HUDEP-2 (cell line): ENCODE data around the gene RAD51C.
"Not testable (repeated sequence)": the region's sequence is repeated elsewhere in the genome, so short reads cannot be mapped to it uniquely, and the experiment has no call there.

Source experiments
- DNase-seq, 76 experiments: peaks; one replicate each; lab custom pipeline; 2025; ENCODE audit not compliant: unreplicated experiment in 76 of 76; lab: John Stamatoyannopoulos, UW

RAD51C gene

GRCh38 chr17:58680038-58680369 is 12.4 kb upstream of the RAD51C start:
- no peak for DNase-seq

DNA sequence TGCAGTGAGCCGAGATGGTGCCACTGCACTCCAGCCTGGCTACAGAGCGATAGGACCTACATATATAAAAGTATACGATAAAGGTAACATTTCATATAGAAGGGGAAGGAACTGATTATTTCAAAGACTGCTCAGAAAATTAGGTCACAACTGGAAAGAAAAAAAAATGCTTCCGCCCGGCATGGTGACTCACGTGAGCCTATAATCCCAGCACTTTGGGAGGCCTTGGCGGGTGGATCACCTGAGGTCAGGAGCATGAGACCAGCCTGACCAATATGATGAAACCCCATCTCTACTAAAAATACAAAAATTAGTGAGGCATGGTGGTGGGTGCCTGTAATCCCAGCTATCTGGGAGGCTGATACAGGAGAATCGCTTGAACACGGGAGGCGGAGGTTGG is 8.4 kb upstream of the RAD51C start:
- DNase-seq = no peak

GRCh38 chr17:58684462-58684861 is 7.9 kb upstream of the RAD51C start:
- not testable (repeated sequence) for DNase-seq

- DNase-seq = no peak
Observed at GRCh38 chr17:58686980-58687379, 5.4 kb upstream of the RAD51C start.

DNA sequence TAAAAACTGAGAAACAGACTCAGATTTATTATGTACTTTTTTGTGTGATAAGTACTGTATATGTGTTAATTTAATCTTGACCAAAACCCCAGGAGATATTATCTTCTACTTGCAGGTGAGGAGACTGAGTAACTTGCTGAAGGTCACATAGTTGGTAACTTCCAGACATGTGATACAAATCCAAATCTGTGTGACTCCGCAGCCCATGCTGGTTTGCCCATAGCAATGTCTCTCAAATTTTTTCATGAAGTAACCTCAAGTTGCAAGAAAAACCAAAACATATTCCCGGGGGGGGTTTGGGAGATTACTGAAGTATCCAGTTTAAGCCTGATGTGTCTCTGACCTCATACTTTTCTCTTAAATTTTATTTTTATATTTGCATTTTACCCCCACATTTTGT is 3.9 kb upstream of the RAD51C start:
- no peak for DNase-seq

GRCh38 chr17:58690033-58690432 is 2.4 kb upstream of the RAD51C start:
- DNase-seq = not testable (repeated sequence)

GRCh38 chr17:58691701-58692238 is 632 bp upstream of the RAD51C start, which contains the start of gene TEX14:
TEX14 (minus strand) TSS chr17:58692045; CDS start chr17:58652001, 40,044 bp downstream.
- no peak for DNase-seq

DNA sequence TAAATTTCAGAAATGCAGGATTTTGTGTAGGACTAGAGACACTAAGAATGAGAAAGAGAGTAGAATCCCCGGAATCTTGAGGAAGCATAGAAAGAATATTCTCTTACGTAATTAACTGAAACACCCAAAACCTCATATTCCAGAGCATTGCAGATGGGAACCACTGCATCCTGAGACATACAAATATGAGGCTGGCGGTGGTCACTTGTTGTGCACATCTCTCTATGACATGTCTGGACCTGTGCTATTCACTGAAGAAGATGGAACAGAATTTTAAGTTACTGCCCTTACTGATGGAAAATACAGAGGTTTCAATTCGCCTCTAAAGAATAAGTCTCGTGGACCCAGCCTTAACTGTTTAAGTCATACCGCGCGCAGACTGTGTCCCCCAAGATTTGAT is 806 bp downstream of the RAD51C start:
- DNase-seq = no peak

DNA sequence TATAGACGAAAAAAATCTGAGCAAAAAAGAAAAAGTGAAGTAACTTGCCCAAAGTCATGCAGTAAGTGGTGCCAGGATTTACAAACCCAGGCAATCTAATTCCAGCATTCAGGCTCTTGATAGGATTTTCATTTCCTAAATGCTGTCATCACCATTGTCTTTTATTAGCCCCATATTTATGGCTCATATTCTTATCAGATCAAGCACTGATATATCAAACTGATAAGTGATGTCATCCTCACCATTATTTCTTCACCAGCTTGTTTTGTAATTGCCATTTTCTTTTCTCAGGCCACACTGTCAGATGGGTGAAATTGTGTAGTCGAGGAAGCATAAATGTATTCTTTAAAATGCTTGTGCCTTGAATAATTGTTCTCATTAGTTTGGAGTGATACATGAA is 1.3 kb downstream of the RAD51C start:
- no peak for DNase-seq

DNA sequence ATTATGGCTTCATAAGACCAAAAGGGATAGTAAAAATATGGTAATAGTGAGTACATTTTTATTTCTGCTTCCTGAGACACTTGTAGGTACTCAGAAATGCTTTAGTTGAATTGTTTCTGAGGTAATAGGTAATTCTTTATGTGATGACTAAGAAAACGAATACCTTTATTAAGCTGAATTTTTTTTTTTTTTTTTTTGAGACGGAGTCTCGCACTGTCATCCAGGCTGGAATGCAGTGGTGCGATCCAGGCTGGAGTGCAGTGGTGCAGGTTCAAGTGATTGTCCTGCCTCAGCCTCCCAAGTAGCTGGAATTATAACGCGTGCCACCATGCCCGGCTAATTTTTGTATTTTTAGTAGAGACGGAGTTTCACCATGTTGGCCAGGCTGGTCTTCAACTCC is 1.9 kb downstream of the RAD51C start:
- DNase-seq = no peak

DNA sequence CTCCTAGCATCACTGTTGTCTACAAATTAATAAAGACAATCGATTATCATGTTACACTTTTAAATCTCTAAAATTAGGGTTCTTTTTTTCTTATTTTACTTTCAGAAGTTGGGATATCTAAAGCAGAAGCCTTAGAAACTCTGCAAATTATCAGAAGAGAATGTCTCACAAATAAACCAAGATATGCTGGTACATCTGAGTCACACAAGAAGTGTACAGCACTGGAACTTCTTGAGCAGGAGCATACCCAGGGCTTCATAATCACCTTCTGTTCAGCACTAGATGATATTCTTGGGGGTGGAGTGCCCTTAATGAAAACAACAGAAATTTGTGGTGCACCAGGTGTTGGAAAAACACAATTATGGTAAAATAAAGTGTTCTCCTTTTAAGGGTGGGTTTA is 2.4 kb downstream of the RAD51C start:
- DNase-seq = no peak

GRCh38 chr17:58699771-58700170 is 7.4 kb downstream of the RAD51C start:
- DNase-seq = no peak

DNA sequence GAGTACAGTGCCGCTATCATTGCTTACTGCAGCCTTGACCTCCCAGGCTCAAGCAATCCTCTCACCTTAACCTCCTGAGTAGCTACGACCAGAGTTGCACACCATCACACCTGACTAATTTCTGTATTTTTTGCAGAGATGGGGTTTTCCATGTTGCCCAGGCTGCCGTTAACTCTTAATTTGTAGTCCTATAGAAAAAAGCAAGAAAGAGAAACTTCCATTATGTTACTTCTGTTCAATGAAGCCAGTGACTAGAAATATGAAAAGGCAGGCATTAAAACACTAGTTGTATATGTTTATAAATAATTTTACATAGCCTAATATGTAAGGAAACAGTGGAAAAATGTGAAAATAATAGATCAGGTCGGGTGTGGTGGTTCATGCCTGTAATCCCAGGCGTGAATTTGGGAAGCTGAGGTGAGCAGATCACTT is 9.7 kb downstream of the RAD51C start:
- no peak for DNase-seq

- no peak for DNase-seq
Observed at GRCh38 chr17:58702708-58703107, 10.3 kb downstream of the RAD51C start.

DNA sequence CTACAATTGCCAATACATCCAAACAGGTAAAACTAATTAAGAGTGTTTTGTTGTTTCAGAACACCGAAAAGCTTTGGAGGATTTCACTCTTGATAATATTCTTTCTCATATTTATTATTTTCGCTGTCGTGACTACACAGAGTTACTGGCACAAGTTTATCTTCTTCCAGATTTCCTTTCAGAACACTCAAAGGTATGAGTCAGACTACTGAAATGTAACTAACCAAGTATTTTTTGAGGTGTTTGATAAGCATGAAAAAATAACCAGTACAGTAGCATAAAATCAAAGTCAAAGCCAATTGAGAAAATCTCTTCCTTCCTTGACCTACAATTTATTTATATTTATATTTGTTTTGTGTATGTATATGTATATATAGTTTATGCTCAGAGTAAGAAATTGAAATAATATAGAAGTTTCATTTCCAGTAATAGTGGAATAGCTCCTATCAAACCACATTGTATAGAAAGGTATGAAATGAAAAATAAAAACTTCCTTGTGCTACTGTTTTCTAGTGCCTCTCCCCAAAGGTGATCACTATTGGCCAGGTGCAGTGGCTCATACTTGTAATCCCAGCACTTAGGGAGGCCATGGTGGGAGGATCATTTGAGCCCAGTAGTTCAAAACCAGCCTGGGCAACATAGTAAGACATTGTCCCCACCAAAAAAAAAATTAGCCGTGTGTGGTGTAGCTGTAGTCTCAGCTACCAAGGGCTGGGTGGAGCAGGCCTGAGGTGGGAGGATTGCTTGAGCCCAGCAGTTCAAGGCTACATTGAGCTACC is 10.9 kb downstream of the RAD51C start:
- peak in 8 of 76 experiments; percentile 1 to 33 (median 27) for DNase-seq

GRCh38 chr17:58703916-58704286 is 11.5 kb downstream of the RAD51C start:
- no peak for DNase-seq

- peak in 3 of 76 experiments; percentile 1 to 17 (median 12) for DNase-seq
Observed at GRCh38 chr17:58706351-58707140, 14.1 kb downstream of the RAD51C start.

- peak in 35 of 76 experiments; percentile 1 to 58 (median 26) for DNase-seq
Observed at GRCh38 chr17:58710948-58711552, 18.6 kb downstream of the RAD51C start.

- DNase-seq = no peak
Observed at GRCh38 chr17:58722274-58722673, 29.9 kb downstream of the RAD51C start.

DNA sequence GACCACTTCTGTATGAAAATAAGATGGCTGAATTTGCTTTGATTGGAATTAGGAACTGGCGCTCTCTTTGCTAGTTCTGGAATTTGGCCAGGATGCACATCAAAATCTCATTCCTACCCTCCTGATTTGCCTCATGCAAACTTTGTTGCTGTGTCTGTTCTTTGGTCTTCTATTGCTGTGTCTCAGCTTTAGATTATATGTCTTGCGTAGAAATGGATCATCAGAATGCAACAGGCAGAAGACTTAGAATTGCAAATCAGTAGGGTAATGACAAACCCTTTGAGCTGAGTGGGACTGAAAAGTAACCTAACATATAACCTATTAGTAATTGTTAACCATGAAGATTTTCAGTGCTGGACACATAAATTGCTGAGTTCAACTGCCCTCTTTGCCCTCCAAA is 30.3 kb downstream of the RAD51C start:
- no peak for DNase-seq

DNA sequence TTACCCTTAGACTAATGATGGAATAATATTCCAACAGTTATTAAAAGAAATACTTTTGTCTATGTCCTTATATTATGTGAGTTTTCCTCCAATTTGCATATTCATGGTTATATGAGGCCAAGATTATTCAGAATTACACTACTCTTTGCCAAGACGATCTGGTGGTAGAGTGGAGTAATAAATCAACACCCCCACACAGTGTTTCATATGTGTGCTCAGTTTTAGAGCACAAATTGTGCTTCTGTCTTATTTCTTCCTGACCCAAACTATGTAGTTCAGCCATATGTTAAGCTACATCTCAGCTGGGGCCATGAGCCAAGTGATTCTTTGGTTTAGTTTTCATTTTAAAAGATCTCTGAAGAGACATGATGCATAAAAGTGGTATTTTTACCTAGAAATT is 36.4 kb downstream of the RAD51C start:
- no peak for DNase-seq
